ENCODE measurements around the gene SRGAP2. TPM values are rescaled to one million over a fixed set of nuclear protein-coding genes. Genes with fewer than 3 reads are reported as not detected.

SRGAP2 gene
- total RNA-seq, 2 experiments from 2014 or later, result 39.5 to 43.4 TPM

Other genes starting within 250 kb of the SRGAP2 start
- not detected for gene RAB7B, start 200.1 kb upstream of the SRGAP2 start, total RNA-seq
- not detected for gene CTSE, start 179.6 kb upstream of the SRGAP2 start, total RNA-seq
- gene RHEX, start 150.4 kb upstream of the SRGAP2 start, total RNA-seq, result not detected
- not detected for gene AVPR1B, start 86.2 kb upstream of the SRGAP2 start, total RNA-seq
- gene FAM72A, start 702 bp upstream of the SRGAP2 start, total RNA-seq, result 10 to 100 TPM; 27.0 to 31.9 TPM

Measured in activated CD8-positive, alpha-beta T cell treated with anti-CD3 and anti-CD28 coated beads for 36 hours (primary cell).